GM18861 (cell line): ENCODE results near the gene SUSD3.

Source experiments
- ATAC-seq: cut with Tn5 transposase; IDR thresholded peaks from one replicate; pipeline ENCODE4 v1.9.1; 2021; ENCODE audit not compliant: unreplicated experiment

SUSD3 gene

DNA sequence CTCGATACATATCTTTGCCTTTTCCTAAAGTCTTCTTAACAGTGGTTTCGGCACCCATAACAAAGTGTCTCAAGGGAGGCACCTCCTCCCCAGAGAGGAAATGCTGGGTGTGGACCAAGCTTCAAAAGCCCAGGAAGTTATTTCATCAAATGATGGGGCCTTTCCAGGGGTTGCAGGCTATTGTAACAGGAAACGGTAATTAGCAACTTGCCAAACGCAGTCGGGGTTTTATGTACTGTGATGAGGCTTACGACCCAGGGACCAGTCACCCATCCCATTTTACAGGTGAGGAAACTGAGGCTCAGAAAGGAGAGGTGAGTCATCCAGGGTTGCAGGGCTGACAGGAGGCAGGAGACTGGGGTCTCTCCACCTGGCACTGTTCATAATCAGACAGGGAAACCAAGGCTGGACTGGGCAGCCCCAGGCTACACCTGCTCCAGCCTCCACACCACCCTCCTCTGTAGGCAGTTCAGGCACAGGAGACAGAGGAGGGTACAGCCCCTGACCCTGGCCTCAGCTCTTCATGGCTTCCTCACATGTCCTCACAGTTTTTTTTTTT lies 30.0 kb upstream of the SUSD3 start:
- ATAC-seq, result no peak

DNA sequence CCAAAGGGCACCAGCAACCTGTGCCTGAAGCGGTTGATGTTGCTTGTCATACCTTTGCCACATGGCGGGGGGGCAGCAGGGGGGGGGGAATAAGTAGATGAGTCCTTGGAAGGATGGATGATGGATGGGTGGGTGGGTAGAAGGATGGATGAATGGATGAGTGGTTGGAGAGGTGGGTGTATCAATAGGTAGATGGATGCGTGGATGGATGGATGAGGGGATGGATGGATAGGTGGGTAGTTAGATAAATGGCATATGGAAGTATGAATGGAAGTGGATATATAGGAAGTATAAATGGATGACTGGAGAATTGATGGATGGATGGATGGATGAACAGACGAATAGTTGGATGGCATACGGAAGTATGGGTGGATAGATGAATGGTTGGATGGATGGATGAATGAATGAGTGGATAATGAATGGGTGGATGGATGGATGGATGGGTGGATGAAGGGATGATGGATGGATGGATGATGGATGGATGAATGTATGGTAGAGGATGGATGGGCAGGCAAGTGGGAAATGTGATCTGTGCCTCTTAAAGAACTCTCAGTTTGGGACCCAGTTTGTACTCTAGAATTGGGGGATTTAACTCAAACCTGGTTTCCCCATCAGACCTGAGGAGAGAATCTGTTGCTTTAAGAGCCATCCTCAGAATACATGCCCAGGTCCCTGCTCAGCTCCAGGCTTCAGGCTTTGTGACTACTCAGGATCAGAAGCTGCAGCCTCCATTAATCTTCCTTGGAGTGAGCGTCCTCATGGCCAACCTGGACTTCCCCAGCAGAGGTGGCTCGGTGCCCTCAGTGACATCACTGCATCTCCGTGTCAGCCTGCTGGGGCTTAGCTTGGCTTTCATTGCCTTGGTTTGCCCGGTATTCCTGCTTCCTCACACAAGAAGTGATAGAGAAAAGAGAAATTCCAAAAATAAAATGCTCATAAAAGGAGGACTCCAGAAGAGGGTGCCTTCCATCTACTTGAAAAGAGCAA lies 27.6 kb upstream of the SUSD3 start:
- ATAC-seq, result no peak

DNA sequence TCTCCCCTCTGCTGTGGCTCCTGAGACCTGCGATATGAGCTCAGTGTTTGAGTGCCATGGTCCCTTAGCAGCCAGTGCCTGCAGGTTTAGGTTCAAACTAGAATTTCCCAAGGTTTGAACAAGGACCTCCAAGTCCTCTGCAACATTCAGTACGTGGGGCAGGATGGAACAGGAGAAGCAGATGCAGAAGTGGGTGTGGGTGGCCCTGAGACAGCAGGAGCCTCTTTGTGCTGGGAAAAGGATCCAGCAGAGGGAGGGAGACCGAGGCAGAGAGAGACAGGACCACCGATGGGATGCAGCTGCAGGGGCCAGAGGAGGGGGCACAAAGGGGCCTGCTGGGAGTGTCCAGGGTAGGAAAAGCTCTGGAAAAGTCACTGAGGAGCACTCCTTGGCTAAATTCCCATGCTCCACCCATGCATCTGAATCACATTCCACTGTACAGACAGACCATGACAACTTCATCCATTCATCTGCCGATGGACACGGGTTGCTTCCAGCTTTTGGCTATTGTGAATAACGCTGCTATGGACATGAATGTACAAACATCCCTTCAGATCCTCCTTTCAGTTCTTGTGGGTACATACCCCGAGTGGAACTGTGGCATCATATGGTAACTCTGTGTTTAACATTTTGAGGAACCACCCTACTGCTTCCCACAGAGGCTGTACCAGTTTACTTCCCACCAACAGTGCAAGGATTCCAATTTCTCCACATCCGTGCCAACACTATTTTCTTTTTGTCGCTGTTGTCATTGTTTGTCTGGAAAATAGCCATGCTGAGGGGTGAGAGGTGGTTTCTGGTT lies 26.7 kb upstream of the SUSD3 start:
- ATAC-seq, result no peak

DNA sequence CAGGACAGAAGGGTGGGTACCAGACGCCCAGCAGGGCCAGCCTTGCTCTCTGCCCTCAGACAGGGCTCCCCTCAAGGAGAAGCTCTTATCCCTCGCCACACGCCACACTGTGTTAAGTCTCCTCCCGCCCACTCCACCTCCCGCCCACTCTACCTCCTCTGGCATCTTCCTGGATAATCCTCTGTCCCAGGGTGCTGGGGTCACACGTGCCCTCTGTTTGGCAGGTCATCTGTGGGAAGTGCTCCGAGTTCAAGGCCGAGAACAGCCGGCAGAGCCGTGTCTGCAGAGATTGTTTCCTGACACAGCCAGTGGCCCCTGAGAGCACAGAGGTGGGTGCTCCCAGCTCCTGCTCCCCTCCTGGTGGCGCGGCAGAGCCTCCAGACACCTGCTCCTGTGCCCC lies 26.0 kb upstream of the SUSD3 start:
- ATAC-seq, result no peak

DNA sequence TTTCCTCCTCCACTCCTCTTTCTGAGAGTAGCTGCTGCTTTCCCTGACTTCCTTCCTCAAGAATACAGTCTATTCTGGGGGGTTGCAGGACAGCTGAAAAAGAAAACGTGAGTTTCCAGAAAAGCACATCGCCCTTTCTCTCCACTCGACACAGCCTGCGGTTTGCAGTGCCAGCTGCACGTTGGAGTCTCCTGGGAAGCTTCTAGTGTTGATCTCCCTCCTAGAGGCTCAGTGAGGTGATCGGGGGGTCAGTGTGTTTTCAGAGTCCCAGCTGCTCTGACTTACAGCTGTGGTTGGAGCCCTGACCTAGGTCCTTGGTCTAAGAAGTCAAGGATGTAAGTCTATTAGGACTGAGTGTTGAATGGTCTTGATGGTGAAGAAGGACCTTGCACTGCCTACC lies 25.0 kb upstream of the SUSD3 start:
- no peak for ATAC-seq

DNA sequence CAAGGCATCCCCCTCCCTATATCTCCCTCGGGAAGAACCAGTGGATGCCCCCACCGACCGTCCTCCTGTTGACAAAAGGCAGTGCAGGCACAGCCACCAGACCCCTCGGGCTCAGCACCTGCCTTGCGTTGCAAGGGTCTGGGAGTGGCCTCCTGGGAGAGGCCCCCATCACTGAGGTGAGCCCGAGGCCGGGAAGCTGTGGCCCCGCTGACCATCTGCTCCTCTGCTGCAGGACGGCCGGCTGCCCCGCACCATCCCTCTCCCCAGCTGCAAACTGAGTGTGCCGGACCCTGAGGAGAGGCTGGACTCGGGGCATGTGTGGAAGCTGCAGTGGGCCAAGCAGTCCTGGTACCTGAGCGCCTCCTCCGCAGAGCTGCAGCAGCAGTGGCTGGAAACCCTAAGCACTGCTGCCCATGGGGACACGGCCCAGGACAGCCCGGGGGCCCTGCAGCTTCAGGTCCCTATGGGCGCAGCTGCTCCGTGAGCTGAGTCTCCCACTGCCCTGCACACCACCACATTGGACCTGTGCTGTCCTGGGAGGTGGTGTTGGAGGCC lies 23.3 kb upstream of the SUSD3 start:
- ATAC-seq, result no peak

DNA sequence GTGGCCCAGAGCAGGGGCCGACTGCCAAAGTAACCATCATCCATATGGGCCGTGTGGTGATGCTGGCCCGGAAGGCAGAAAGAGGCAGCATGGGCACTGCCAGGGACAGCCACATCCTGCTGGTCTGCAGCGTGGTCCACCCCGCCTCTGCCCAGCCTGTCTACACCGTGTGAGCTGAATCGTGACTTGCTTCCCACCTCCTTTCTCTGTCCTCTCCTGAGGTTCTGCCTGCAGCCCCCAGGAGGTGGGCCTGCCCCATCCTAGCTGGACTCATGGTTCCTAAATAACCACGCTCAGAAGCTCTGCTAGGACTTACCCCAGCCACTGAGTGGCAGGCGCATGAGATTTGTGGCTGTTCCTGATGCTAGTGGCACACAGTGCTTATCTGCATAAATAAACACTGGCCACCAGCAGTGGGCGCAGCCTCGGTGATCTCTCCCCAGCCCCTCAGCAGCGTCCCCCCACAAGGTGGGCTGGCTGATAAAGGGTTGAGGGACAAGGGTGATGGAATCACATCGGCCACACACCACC lies 22.6 kb upstream of the SUSD3 start:
- no peak for ATAC-seq

DNA sequence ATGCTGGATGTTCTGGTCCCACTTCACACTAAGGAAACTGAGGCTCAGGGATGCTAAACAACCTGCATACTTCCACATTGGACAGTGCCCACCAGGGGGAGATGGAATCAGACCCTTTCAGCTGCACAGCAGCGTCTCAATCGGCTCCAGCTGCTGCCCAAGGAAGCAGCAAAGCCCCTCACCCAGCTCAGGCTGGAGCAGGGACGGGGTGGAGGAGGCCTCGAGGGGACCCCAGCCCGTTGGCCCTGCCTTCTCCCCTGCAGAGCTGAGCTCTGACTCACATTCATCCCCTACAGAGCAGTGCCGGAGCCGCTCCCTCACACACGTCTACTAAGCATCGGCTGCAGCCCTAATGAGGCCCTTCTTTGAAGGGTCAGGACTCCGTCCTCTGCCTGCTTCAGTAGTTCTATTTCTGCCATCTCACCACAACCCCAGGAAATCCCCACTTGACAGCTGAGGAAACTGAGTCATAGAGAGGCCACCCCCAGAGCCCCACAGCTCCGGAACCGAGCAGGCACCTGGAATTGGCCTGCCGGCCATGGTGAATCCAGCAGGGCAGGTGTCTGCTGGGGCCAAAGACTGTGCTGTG lies 21.5 kb upstream of the SUSD3 start:
- ATAC-seq, result no peak

DNA sequence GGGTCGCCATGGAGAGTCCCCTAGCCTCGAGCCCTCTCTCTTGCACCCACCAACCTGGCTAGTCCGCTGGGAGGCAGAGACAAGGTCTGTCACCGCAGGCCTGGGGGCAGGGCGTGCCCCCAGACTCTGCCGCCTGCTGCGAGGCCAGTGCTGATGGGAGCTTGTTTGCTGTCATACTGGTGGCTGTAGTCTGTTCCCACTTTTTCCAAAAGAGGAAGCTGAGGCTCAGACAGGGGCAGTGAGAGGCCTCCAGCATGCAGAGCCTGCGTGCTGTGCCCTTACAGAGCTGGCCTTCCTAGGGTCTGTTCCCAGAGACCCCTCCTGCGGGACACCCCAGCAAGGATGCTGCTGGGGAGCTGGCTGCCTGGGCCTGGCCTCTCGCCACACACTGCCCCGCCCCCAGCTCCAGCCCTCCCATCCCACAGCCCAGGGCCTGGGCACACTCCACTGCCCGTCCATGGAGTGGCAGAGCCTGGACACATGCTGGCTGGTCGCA lies 21.0 kb upstream of the SUSD3 start:
- no peak for ATAC-seq

DNA sequence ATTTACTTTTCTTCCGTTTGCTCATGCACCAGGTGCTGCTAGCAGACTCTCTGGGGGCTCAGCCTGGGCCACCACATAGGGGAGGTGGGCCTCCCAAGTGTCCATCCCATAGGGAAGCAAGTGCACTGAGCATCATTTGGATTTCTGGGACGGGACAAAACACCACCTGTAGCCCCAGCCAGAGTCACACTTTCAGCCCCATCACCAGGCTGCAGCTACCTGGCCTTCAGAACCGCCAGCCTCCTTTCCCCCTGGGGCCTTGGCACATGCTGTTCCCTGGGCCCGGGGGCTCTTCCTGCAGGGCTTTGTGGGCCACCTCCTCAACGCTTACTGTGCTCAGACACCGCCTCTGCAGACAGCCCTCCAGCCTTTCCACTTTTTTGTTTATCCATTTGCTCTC lies 19.6 kb upstream of the SUSD3 start:
- ATAC-seq, result no peak

DNA sequence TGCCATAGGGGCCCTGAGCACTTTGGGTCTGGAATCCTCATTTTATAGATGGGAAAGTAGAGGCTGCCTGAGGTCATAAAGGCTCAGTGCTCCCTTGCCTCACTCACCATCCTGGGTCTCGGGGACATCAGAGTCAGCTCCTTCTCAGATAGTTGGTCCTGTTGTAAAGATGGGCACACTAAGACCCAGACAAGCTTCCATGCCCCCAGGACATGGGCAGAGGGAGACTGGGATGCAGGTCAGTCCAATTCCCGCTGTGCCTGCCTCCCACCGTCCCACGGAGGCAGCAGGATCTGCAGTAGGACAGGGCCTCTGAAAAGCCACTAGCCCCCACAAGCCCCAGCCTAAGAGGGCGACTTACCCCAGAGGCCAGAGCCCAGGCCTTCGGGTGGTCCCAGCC lies 19.0 kb upstream of the SUSD3 start:
- no peak for ATAC-seq

DNA sequence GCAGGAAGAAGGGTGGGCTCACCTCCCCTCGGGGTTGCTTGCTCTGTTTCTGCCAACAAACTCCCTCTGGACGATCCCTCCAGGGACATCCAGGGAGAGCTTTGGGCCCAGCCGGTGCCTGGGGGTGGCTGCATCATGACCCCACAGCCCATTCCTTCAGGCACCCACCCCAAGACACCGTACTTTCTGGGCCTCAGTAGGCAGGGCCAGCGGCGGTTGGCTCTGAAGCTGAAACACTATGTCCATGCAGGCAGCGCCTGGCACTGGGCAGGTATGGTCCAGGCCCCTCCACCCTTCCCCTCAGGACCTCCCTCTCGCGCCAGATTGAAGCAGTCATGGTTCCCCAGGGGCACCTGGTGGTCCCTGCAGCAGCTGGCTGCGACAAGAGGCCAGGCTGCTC lies 18.5 kb upstream of the SUSD3 start:
- no peak for ATAC-seq

DNA sequence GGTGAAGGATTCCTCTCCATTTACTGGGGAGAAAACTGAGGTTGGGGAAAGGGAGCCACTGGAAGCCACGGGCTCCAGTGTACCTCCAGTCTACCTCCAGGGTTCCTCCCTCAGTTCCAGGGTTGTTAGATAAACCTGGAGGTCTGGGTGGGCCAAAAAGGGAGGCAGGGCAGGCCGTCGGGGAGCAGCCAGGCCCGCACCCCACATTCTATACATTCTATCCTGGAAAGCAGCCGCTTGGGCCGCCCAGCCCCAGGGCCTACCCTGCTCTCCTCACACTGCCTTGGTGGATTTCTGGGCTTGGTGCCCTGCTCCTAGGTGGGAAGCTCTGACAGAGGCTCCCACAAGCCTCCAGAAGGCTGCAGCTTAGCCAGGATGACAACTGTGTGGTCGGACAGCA lies 18.1 kb upstream of the SUSD3 start:
- ATAC-seq, result no peak

DNA sequence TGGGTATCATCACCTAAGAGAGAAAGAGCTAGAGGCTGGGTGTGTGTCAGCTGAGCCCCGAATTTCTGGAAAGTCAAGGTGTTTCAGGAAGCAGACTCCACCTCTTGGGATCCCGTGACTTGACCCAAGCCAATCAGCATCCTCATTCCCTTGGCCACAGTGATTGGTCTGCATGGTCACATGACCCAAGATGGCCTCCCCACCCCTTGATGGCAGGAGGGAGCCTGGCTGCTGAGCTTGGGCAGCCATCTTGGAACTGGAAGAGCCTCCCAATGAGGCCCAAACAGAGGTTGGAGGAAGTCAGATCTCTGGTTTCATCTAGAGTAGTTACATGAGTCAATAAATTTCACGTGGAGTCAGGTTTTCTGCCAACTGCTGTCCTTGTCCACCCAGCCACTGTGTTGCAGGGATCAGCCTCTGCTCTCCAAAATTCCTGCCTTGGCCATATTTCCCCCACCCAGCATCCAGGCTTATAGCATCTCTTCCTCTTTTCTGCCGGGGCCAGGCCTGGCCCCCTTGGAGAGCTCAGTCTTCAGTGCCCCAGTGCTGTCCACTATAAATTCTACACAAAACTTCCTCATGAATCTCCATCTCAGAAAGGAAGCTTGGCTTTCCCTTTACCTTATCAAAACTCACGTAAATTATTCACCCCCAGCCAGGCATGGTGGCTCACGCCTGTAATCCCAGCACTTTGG lies 17.2 kb upstream of the SUSD3 start:
- no peak for ATAC-seq

DNA sequence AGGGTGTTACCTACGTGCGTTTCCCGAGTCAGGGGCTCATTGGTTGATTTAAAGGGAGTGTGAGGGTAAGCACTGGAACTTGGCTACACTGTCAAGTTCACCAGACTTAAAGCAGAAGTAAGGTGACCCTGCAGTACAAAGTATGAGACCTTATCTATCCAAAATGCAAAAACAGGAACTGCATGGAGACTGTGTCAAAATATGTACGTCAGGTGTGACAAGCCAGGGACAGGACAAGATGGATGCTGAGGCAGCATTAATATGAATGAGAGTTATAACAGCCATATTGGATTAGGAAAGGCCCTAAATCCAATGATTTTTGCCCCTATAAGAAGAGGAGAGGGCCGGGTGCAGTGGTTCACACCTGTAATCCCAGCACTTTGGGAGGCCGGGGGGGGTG lies 15.4 kb upstream of the SUSD3 start:
- no peak for ATAC-seq

DNA sequence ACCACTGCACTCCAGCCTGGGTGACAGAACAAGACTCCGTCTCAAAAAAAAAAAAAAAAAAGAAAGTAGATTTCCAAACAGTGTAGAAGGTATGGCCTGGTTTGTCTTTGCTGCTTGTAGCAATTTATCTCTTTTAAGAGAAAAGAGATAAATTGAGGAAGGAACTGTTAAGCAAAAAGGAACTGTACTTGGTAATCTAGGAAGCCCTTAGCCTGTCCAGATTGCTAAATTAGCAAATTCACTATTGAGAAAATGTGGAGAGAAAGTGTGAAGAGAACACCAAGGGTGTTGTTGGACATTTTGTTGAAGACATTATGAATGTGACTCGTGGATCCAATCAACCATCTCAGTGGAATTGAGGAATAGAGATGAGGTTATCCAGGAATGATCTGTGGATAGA lies 13.0 kb upstream of the SUSD3 start:
- no peak for ATAC-seq

DNA sequence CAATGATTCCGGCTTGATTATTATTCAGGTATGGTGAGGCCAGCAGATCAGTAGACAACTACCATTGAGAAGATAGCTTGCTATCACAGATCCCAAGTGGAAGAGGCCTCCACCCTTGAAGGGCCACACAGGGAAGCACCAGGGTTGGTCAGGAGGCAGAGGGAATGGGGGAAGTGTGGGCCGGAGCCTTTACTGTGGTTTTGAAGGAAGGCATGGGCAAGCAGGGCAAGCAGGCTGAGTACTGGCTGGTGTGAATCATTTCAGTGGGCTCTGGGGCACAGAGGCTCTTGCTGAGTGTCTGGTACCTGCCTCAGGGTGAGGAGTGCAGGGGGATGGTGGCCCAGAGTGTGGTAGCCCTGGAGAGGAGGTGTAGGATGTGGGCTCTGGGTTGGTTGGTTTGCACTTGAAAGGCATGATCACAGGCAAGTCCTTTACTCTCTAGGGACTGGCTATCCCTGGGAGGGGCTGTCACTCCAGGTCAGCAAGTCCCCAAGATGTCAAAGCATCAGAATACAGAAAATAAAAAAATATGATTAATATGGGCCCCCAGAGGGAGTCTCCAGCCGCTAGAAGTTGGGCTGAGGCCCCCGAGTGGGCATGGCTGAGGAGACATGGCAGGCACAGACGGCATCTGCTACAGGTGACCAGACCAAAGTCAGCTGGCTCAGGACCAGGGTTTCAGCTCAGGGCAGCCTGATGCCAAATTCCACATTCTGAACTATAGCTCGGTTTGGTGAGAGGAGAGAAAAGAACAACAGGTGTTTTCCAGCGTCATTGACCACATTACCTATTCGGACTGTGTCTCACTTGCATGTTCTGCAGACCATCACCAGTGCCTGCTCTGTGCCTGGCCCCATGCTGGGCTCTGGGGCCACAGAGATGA lies 9.7 kb upstream of the SUSD3 start:
- no peak for ATAC-seq

DNA sequence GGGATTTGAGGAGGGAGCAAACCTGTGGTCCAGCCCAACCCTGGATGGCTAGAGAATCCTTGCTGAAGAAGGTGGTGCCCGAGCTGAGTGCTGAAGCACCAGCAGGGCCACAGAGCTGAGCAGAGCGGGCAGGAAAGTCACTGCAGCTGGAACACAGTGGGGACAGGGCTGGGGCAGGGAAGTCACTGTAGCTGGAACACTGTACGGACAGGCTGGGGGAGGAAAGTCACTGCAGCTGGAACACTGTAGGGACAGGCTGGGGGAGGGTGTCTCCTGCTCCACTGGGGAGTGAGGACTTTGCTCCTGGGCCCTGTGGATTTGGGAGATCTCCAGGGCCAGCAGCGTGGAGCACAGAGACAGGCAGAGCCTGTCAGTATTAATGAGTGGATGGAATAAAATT lies 9.0 kb upstream of the SUSD3 start:
- ATAC-seq, result no peak

DNA sequence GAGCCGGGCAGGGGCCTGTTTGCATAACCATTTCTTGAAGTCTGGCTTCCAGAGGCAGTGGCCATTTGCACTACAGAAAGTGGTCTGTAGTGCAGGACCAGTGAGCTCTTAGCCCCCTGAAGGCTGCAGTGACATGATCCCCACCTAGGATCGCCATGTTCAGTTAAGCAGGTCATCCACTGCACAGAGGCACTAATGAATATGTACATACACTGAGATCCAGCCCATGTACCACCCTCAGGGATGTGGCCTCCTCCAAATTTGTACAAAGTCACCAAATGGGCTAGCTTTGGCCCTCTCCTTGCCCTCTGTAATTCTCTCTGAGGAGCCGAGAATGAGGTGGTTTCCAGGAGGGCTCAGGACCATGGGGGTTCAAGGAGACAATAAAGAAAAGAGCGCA lies 8.3 kb upstream of the SUSD3 start:
- no peak for ATAC-seq
